K562 treated with DMSO at 1 percent for 24 hours (cell line): ENCODE data around the gene WDR37. TPM values are rescaled to one million over a fixed set of nuclear protein-coding genes. Genes with fewer than 3 reads are reported as not detected.

Source experiments
- total RNA-seq: library from RNA; unstranded; fragments of 300-600 nt; gene quantifications from 2 replicates; pipeline ENCODE4 v1.2.3, GENCODE V29; 2022; ENCODE audit warnings: low read depth; ENCODE audit not compliant: insufficient read depth

Gene WDR37
- total RNA-seq, result 9.2 and 10.4 TPM in 2 replicates

GRCh38 chr10:1056326-1057105, at the start of gene WDR37:
Gene WDR37, plus strand, starts transcription at chr10:1056385. Its CDS starts 15,771 bp downstream, at chr10:1072156.

GRCh38 chr10:1025683-1026082, 30.5 kb upstream of the WDR37 start, which contains the start of gene IDI2:
Gene IDI2, minus strand, starts transcription at chr10:1025859. Its CDS starts 1,136 bp downstream, at chr10:1024723.

DNA sequence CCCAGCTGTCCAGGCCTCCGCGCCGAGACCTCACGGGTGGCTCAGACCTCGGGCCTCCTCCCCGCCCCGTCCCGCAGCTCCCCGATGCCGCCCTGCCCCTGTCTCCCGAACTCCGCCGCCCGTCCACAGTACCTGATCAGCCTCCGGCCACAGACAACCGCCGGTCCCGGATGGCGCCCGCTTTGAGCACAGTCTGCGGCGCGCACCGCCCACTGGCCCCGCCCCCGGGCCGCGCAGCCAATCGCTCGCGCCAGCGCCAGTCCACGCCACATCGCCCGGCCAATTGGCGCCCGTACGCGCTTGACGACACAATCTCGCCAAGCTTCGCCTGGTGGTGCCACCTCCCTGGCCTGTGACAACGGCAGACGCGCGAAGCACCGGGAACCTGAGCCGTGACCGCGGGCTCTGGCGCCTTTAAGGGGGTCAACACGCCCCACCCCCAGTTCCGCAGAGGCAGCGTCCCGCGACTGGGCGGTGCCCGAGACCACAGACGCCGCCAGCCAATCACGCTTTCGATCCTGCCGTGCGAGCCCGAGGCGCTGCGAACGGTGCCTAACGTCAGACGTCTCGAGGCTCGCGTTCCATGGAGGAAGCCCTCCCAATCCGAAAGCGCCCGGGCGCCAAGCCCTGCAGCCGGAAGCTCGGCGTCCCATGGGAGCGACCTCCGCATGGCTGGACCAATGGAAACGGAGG, 7.3 kb upstream of the WDR37 start, which contains the start of gene IDI1:
IDI1 (minus strand) TSS at position 388 of the 693 bp plus-strand sequence; CDS start at position 272, 116 bp downstream.

Other genes starting within 250 kb of the WDR37 start
- gene LARP4B, start 124.7 kb upstream of the WDR37 start, total RNA-seq, result 20.7 and 24.4 TPM in 2 replicates
- 14.5 and 14.6 TPM in 2 replicates for gene GTPBP4, start 68.0 kb upstream of the WDR37 start, total RNA-seq
- gene IDI2, start 30.5 kb upstream of the WDR37 start, total RNA-seq, result not detected in 2 replicates
- 46.1 and 57.6 TPM in 2 replicates for gene IDI1, start 7.3 kb upstream of the WDR37 start, total RNA-seq